ENCODE measurements around the gene ZBTB18. TPM values are rescaled to one million over a fixed set of nuclear protein-coding genes. Genes with fewer than 3 reads are reported as not detected.

ZBTB18 gene
- polyA plus RNA-seq, 3 donors = 3.0 to 45.5 (median 3.6) TPM

- Mint-ChIP-seq H3K4me1 (peaks cover 4% of the 10 kb centered on the region), H3K36me3 (no peaks in the 10 kb centered on the region), H3K4me3 (no peak overlapping the region), H3K27ac (no peak overlapping the region), H3K9me3 (peaks cover 0 to 8% (median 3%) of the 10 kb centered on the region in 7 donors), H3K27me3 (ENCODE audit: low read depth in 3 of 3) (peaks cover 14 to 31% (median 16%) of the 10 kb centered on the region in 3 donors)
- Histone ChIP-seq H4K20me1 (ENCODE audit: insufficient read depth, low read length) (no peaks in the 10 kb centered on the region), H3K27me3 (ENCODE audit: control insufficient read depth in 2 of 2, insufficient read depth in 2 of 2, low read length in 2 of 2) (peaks cover 0 to 21% of the 10 kb centered on the region in 2 donors), H3K9ac (ENCODE audit: insufficient read depth, low read length, poor library complexity, severe bottlenecking) (no peak overlapping the region), H3K4me3 (replicated peaks in 1 of 3; ENCODE audit: low read depth in 2 of 3, low read length in 3 of 3) (no peak overlapping the region), H3K36me3 (replicated peaks in 1 of 2; ENCODE audit: control insufficient read depth in 1 of 2, insufficient read depth in 2 of 2, low read length in 2 of 2) (no peaks in the 10 kb centered on the region), H3K27ac (ENCODE audit: low read depth in 1 of 2, low read length in 2 of 2) (no peak overlapping the region), H3K9me3 (replicated peaks in 1 of 2; ENCODE audit: control insufficient read depth in 1 of 2, insufficient read depth in 1 of 2, low read length in 2 of 2) (peaks cover 3 to 5% of the 10 kb centered on the region in 2 donors), H2AFZ (ENCODE audit: insufficient read depth, low read depth, low read length, poor library complexity, severe bottlenecking) (no peak overlapping the region), H3K79me2 (ENCODE audit: insufficient read depth, low read length) (no peaks in the 10 kb centered on the region), H3K4me2 (replicated peaks; ENCODE audit: extremely low read depth, low read length, poor library complexity, severe bottlenecking) (no peak overlapping the region), H3K4me1 (ENCODE audit: control insufficient read depth in 1 of 2, insufficient read depth in 2 of 2, low read length in 2 of 2) (no peaks in the 10 kb centered on the region)
- TF ChIP-seq, protein P1, sequence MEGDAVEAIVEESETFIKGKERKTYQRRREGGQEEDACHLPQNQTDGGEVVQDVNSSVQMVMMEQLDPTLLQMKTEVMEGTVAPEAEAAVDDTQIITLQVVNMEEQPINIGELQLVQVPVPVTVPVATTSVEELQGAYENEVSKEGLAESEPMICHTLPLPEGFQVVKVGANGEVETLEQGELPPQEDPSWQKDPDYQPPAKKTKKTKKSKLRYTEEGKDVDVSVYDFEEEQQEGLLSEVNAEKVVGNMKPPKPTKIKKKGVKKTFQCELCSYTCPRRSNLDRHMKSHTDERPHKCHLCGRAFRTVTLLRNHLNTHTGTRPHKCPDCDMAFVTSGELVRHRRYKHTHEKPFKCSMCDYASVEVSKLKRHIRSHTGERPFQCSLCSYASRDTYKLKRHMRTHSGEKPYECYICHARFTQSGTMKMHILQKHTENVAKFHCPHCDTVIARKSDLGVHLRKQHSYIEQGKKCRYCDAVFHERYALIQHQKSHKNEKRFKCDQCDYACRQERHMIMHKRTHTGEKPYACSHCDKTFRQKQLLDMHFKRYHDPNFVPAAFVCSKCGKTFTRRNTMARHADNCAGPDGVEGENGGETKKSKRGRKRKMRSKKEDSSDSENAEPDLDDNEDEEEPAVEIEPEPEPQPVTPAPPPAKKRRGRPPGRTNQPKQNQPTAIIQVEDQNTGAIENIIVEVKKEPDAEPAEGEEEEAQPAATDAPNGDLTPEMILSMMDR (IDR thresholded peaks at IDR 0.05) = no peak
- DNase-seq = no peak
- WGBS (ENCODE audit: insufficient coverage) = 100% methylated on average over 8 of the region's 10 CpGs
- intact Hi-C loops (cut with micrococcal nuclease) = no loop called here
These were observed 51.0 kb downstream of the ZBTB18 start for GRCh38 chr1:244102046-244102445.

GRCh38 chr1:244102468-244102867 lies 51.4 kb downstream of the ZBTB18 start:
- H2AFZ ChIP-seq (ENCODE audit: insufficient read depth, low read depth, low read length, poor library complexity, severe bottlenecking) = no peak overlapping the region
- WGBS (ENCODE audit: insufficient coverage) = 44% methylated on average over 7 of the region's 14 CpGs

More at GRCh38 chr1:244102468-244102867, 51.4 kb downstream of the ZBTB18 start:
- Mint-ChIP-seq H3K4me1 (peaks cover 4% of the 10 kb centered on the region), H3K27me3 (ENCODE audit: low read depth in 3 of 3) (peaks cover 14 to 31% (median 16%) of the 10 kb centered on the region in 3 donors), H3K36me3 (no peaks in the 10 kb centered on the region), H3K4me3 (no peak overlapping the region), H3K9me3 (peaks cover 0 to 8% (median 3%) of the 10 kb centered on the region in 7 donors), H3K27ac (no peak overlapping the region)
- TF ChIP-seq, protein P1 (IDR thresholded peaks at IDR 0.05) = no peak
- H3K4me1 ChIP-seq (ENCODE audit: control insufficient read depth in 1 of 2, insufficient read depth in 2 of 2, low read length in 2 of 2) = no peaks in the 10 kb centered on the region
- no peak overlapping the region for H3K4me3 ChIP-seq (replicated peaks in 1 of 3; ENCODE audit: low read depth in 2 of 3, low read length in 3 of 3)
- no peak overlapping the region for H3K27ac ChIP-seq (ENCODE audit: low read depth in 1 of 2, low read length in 2 of 2)
- intact Hi-C loops (cut with micrococcal nuclease) = no loop called here
- no peaks in the 10 kb centered on the region for H3K79me2 ChIP-seq (ENCODE audit: insufficient read depth, low read length)
- no peaks in the 10 kb centered on the region for H4K20me1 ChIP-seq (ENCODE audit: insufficient read depth, low read length)
- peaks cover 0 to 21% of the 10 kb centered on the region in 2 donors for H3K27me3 ChIP-seq (ENCODE audit: control insufficient read depth in 2 of 2, insufficient read depth in 2 of 2, low read length in 2 of 2)
- no peak for DNase-seq
- H3K36me3 ChIP-seq (replicated peaks in 1 of 2; ENCODE audit: control insufficient read depth in 1 of 2, insufficient read depth in 2 of 2, low read length in 2 of 2) = no peaks in the 10 kb centered on the region
- H3K9ac ChIP-seq (ENCODE audit: insufficient read depth, low read length, poor library complexity, severe bottlenecking) = no peak overlapping the region
- peaks cover 3 to 5% of the 10 kb centered on the region in 2 donors for H3K9me3 ChIP-seq (replicated peaks in 1 of 2; ENCODE audit: control insufficient read depth in 1 of 2, insufficient read depth in 1 of 2, low read length in 2 of 2)
- H3K4me2 ChIP-seq (replicated peaks; ENCODE audit: extremely low read depth, low read length, poor library complexity, severe bottlenecking) = no peak overlapping the region

All from CD14-positive monocyte (primary cell).